ENCODE data around the gene TBC1D22B.
"Not testable (repeated sequence)": the region's sequence is repeated elsewhere in the genome, so short reads cannot be mapped to it uniquely, and the experiment has no call there.

TBC1D22B gene

GRCh38 chr6:37265860-37266259, 8.3 kb downstream of the TBC1D22B start:
- no peak for DNase-seq (ENCODE audit: low spot score)

GRCh38 chr6:37269105-37269504, 11.5 kb downstream of the TBC1D22B start:
- DNase-seq (ENCODE audit: low spot score), result no peak

- DNase-seq (ENCODE audit: low spot score), result no peak
Observed at GRCh38 chr6:37272834-37273566, 15.4 kb downstream of the TBC1D22B start.

GRCh38 chr6:37273690-37274089, 16.1 kb downstream of the TBC1D22B start:
- DNase-seq (ENCODE audit: low spot score), result no peak

- no peak for DNase-seq (ENCODE audit: low spot score)
Observed at GRCh38 chr6:37275350-37275749, 17.8 kb downstream of the TBC1D22B start.

- no peak for DNase-seq (ENCODE audit: low spot score)
Observed at GRCh38 chr6:37277001-37277409, 19.4 kb downstream of the TBC1D22B start.

- no peak for DNase-seq (ENCODE audit: low spot score)
Observed at GRCh38 chr6:37279366-37280134, 22.0 kb downstream of the TBC1D22B start.

- no peak for DNase-seq (ENCODE audit: low spot score)
Observed at GRCh38 chr6:37280162-37280887, 22.8 kb downstream of the TBC1D22B start.

- DNase-seq (ENCODE audit: low spot score), result no peak
Observed at GRCh38 chr6:37282371-37282770, 24.8 kb downstream of the TBC1D22B start.

- no peak for DNase-seq (ENCODE audit: low spot score)
Observed at GRCh38 chr6:37283268-37283667, 25.7 kb downstream of the TBC1D22B start.

- DNase-seq (ENCODE audit: low spot score), result no peak
Observed at GRCh38 chr6:37283671-37284151, 26.1 kb downstream of the TBC1D22B start.

- no peak for DNase-seq (ENCODE audit: low spot score)
Observed at GRCh38 chr6:37284781-37285180, 27.2 kb downstream of the TBC1D22B start.

- no peak for DNase-seq (ENCODE audit: low spot score)
Observed at GRCh38 chr6:37285861-37286311, 28.3 kb downstream of the TBC1D22B start.

GRCh38 chr6:37287519-37288157, 30.1 kb downstream of the TBC1D22B start:
- DNase-seq (ENCODE audit: low spot score), result no peak

- DNase-seq (ENCODE audit: low spot score), result no peak
Observed at GRCh38 chr6:37288247-37288646, 30.7 kb downstream of the TBC1D22B start.

GRCh38 chr6:37289931-37290330, 32.4 kb downstream of the TBC1D22B start:
- no peak for DNase-seq (ENCODE audit: low spot score)

- no peak for DNase-seq (ENCODE audit: low spot score)
Observed at GRCh38 chr6:37293426-37293825, 35.9 kb downstream of the TBC1D22B start.

- not testable (repeated sequence) for DNase-seq (ENCODE audit: low spot score)
Observed at GRCh38 chr6:37297637-37298036, 40.1 kb downstream of the TBC1D22B start.

GRCh38 chr6:37298958-37299357, 41.4 kb downstream of the TBC1D22B start:
- DNase-seq (ENCODE audit: low spot score), result no peak

GRCh38 chr6:37299990-37300389, 42.4 kb downstream of the TBC1D22B start:
- no peak for DNase-seq (ENCODE audit: low spot score)

GRCh38 chr6:37302086-37302686, 44.6 kb downstream of the TBC1D22B start:
- no peak for DNase-seq (ENCODE audit: low spot score)

Measured in germinal center (tissue), 1 donor.